HEK293T (cell line): Measurements from ENCODE around the gene CDK14.

Experiments
- BHLHE40 ChIP-seq: fragments of 450-650 bp; IDR thresholded peaks from 2 replicates; pipeline ENCODE4 v1.6.1; 2016; ENCODE audit warnings: mild to moderate bottlenecking, moderate library complexity, borderline replicate concordance
- ELF4 ChIP-seq: fragments of 450-650 bp; IDR thresholded peaks from 2 replicates; pipeline ENCODE4 v1.6.1; 2017; ENCODE audit warnings: antibody characterized with exemption
- FOXA1 ChIP-seq: fragments of 450-650 bp; IDR thresholded peaks from 2 replicates; pipeline ENCODE4 v1.6.1; 2016; ENCODE audit warnings: mild to moderate bottlenecking
- FOXK2 ChIP-seq: fragments of 450-650 bp; IDR thresholded peaks from 2 replicates; pipeline ENCODE4 v1.6.1; 2016; ENCODE audit warnings: mild to moderate bottlenecking
- FOXM1 ChIP-seq: fragments of 450-650 bp; IDR thresholded peaks from 2 replicates; pipeline ENCODE4 v1.6.1; 2017; ENCODE audit warnings: mild to moderate bottlenecking, borderline replicate concordance
- L3MBTL2 ChIP-seq: fragments of 450-650 bp; conservative IDR thresholded peaks from 2 replicates; pipeline ENCODE4 v1.6.1; 2016; ENCODE audit warnings: mild to moderate bottlenecking
- NFRKB ChIP-seq: fragments of 450-650 bp; IDR thresholded peaks from 2 replicates; pipeline ENCODE4 v1.6.1; 2016; ENCODE audit warnings: mild to moderate bottlenecking, moderate library complexity
- SP1 ChIP-seq: fragments of 450-650 bp; IDR thresholded peaks from 2 replicates; pipeline ENCODE4 v1.6.1; 2017
- TF ChIP-seq, protein P1 (sequence below): fragments of 450-650 bp; IDR thresholded peaks from 2 replicates; pipeline ENCODE4 v1.6.1; 2016

DNA sequence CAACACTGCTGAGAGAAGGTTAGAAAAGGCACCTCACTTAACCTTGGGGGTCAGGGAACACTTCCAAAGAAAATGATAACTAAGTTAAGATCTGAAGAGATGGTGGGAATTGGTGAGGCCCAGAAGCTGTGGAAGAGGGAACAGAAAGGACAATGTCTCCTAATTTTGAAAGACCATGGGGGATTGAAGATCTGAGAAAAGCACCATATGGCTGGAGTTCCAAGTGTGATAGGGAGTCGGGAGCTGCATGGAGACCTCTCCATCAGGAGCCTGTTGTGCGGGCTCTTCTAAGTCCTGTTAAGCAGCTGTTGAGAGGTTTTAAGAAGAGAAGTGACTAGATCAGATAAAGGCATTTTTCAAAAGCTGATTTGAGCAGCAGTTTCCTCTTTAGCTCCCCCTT lies 254.3 kb downstream of the CDK14 start:
- TF ChIP-seq ELF4 = no peak
- no peak for TF ChIP-seq FOXK2
- TF ChIP-seq L3MBTL2 = no peak
- no peak for TF ChIP-seq FOXA1
- no peak for TF ChIP-seq SP1
- TF ChIP-seq FOXM1 = no peak
- no peak for TF ChIP-seq BHLHE40
- TF ChIP-seq, protein P1, sequence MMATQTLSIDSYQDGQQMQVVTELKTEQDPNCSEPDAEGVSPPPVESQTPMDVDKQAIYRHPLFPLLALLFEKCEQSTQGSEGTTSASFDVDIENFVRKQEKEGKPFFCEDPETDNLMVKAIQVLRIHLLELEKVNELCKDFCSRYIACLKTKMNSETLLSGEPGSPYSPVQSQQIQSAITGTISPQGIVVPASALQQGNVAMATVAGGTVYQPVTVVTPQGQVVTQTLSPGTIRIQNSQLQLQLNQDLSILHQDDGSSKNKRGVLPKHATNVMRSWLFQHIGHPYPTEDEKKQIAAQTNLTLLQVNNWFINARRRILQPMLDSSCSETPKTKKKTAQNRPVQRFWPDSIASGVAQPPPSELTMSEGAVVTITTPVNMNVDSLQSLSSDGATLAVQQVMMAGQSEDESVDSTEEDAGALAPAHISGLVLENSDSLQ = no peak
- no peak for TF ChIP-seq NFRKB
